Cardiac muscle cell (in vitro differentiated cells and primary cell): ENCODE results near the gene SLC24A4. TPM values are rescaled to one million over a fixed set of nuclear protein-coding genes. Genes with fewer than 3 reads are reported as not detected.

Experiments
- DNase-seq, 2 donors: peaks; one replicate each; pipeline versions ENCODE4 v3.0.0 to v3.0.0-alpha.2; 2010 to 2017; ENCODE audit warnings: low read depth in 1 of 2, low spot score in 1 of 2
- H3K27ac ChIP-seq: fragments of 200-600 bp; sonication (generic); 2 replicates; pipeline ENCODE4 v1.5.1; 2016
- H3K27me3 ChIP-seq: fragments of 200-600 bp; sonication (generic); 2 replicates; pipeline ENCODE4 v1.6.0; 2016; ENCODE audit warnings: control low read depth
- H3K36me3 ChIP-seq: fragments of 200-600 bp; sonication (generic); 2 replicates; pipeline ENCODE4 v1.5.1; 2016; ENCODE audit warnings: control low read depth
- H3K4me1 ChIP-seq: fragments of 200-600 bp; sonication (generic); 2 replicates; pipeline ENCODE4 v1.8.1; 2017; ENCODE audit warnings: low read depth, mild to moderate bottlenecking, mixed run types
- H3K4me3 ChIP-seq: fragments of 200-600 bp; sonication (generic); 2 replicates; pipeline ENCODE4 v1.5.1; 2016; ENCODE audit warnings: mild to moderate bottlenecking
- H3K9me3 ChIP-seq: fragments of 200-600 bp; sonication (generic); 2 replicates; pipeline ENCODE4 v1.5.1; 2017; ENCODE audit warnings: low read depth, mild to moderate bottlenecking, control low read depth
- polyA plus RNA-seq: library from polyadenylated mRNA; unstranded; fragments of >200 nt; fragmentation: Nextera tagmentation; extraction: Ambion mirVana; gene quantifications from 2 replicates; pipeline ENCODE4 v1.2.1, GENCODE V29; 2016
- total RNA-seq: library from RNA; depleted of rRNA; stranded (reverse); fragments of >200 nt; gene quantifications from 2 replicates; pipeline ENCODE4 v1.2.3, GENCODE V29; 2016
- TF ChIP-seq, protein P1 (sequence below): IDR thresholded peaks from 2 replicates; pipeline ENCODE4 v1.5.1; 2012; ENCODE audit warnings: low read depth, mild to moderate bottlenecking, low read length

Gene SLC24A4
- total and polyA plus RNA-seq, 2 experiments from 2014 or later, result 0.07 to 0.09 TPM

DNA sequence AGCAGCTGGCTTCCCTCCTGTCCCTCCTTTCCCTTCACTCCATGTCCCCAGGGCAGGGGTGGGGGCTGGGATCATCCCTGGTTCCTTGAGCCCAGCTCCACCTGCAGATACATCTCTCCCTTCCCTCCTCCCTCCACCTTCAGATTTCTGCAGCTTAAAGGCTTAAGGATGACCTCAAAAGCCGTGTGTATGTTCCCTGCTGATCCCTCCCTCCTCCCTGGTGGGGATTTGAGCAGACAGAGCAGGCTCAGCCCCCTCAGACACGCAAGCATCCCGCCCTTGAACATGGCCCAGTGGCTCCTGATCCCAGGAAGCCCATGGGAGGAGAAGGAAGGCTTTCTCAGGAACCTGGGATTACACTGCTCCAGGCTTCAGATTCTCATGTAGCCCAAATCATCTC lies 107.7 kb downstream of the SLC24A4 start:
- Histone ChIP-seq H3K36me3 (no peaks in the 10 kb centered on the region), H3K4me1 (no peaks in the 10 kb centered on the region), H3K4me3 (no peak overlapping the region), H3K9me3 (no peaks in the 10 kb centered on the region), H3K27me3 (no peaks in the 10 kb centered on the region), H3K27ac (no peak overlapping the region)
- TF ChIP-seq, protein P1, sequence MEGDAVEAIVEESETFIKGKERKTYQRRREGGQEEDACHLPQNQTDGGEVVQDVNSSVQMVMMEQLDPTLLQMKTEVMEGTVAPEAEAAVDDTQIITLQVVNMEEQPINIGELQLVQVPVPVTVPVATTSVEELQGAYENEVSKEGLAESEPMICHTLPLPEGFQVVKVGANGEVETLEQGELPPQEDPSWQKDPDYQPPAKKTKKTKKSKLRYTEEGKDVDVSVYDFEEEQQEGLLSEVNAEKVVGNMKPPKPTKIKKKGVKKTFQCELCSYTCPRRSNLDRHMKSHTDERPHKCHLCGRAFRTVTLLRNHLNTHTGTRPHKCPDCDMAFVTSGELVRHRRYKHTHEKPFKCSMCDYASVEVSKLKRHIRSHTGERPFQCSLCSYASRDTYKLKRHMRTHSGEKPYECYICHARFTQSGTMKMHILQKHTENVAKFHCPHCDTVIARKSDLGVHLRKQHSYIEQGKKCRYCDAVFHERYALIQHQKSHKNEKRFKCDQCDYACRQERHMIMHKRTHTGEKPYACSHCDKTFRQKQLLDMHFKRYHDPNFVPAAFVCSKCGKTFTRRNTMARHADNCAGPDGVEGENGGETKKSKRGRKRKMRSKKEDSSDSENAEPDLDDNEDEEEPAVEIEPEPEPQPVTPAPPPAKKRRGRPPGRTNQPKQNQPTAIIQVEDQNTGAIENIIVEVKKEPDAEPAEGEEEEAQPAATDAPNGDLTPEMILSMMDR, result no peak
- no peak for DNase-seq

DNA sequence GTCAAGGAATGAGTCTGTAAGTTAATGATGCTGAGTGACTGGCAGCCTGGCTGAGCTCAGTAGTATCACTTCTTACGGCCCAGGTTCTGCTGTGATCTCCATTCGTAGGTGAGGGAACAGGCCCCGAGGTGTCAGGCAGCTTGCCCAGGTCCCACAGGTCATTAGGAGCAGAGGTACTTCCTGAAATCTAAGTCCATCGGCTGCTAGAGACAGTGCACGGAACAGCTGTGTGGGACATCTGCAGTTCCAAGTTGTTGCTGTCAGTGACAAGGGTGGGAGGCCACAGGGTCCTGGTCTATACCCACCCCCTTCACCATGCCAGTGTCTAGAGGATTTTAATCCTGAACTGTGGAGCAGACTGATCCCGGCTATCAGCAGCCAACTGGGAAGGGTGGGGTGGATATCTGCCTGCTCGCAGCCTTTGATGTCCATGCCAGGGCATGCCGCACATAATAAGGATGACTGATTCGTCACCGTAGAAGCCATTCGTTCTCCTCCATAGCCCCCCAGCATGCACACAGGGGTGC lies 108.3 kb downstream of the SLC24A4 start:
- TF ChIP-seq, protein P1, result no peak
- no peaks in the 10 kb centered on the region for H3K27me3 ChIP-seq
- no peak overlapping the region for H3K4me3 ChIP-seq
- no peak overlapping the region for H3K27ac ChIP-seq
- H3K4me1 ChIP-seq, result no peaks in the 10 kb centered on the region
- DNase-seq, result no peak
- no peaks in the 10 kb centered on the region for H3K9me3 ChIP-seq
- H3K36me3 ChIP-seq, result no peaks in the 10 kb centered on the region

- DNase-seq, result no peak
- H3K9me3 ChIP-seq, result no peaks in the 10 kb centered on the region
- no peak overlapping the region for H3K4me3 ChIP-seq
- TF ChIP-seq, protein P1, result no peak
- H3K4me1 ChIP-seq, result no peaks in the 10 kb centered on the region
- no peaks in the 10 kb centered on the region for H3K36me3 ChIP-seq
- H3K27ac ChIP-seq, result no peak overlapping the region
- no peaks in the 10 kb centered on the region for H3K27me3 ChIP-seq
Observed at GRCh38 chr14:92433407-92433806, 110.4 kb downstream of the SLC24A4 start.

DNA sequence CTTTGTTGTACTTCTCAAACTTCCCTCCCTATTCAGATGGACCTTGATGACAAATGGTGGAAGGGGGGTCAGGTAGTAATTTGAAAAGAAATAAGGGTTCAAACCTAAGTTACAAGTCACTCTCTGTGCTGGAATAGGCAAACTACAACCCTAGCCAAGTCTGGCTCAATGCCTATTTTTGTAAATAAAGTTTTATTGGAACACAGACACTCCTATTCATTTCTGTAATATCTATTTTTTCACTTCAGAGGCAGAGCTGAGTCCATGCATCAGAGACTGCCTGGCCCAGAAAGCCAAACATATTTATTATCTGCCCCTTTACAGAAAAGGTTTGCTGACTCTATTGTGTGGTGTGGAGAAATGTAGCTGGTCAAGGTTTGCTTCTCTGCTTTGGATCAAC lies 112.2 kb downstream of the SLC24A4 start:
- Histone ChIP-seq H3K27ac (no peak overlapping the region), H3K27me3 (no peaks in the 10 kb centered on the region), H3K36me3 (no peaks in the 10 kb centered on the region), H3K4me3 (no peak overlapping the region), H3K9me3 (no peaks in the 10 kb centered on the region), H3K4me1 (no peaks in the 10 kb centered on the region)
- TF ChIP-seq, protein P1, result no peak
- no peak for DNase-seq

DNA sequence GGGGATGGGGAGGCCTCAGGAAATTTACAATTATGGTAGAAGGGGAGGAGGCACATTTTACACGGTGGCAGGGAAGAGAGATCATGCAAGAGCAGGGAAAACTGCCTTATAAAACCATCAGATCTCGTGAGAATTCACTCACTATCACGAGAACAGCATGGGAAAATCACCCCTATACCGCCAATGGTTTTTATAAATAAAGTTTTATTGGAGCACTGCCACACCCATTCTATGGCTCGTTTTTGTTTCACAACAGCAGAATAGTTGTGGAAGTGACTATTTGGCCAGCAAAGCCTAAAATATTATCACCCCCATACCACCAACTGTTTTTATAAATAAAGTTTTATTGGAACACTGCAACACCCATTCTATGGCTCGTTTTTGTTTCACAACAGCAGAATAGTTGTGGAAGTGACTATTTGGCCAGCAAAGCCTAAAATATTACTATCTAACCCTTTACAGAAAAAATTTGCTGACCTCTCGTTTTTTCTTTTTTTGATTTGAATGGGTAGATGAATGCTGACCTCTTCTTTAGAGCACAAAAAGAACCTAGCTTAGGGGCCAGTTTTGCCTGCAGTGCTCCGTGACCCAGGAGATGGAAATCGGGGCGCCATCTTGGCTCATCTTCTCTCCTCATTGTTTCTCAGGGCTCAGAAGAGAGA lies 113.3 kb downstream of the SLC24A4 start:
- TF ChIP-seq, protein P1, result no peak
- no peak for DNase-seq
- no peak overlapping the region for H3K4me3 ChIP-seq
- H3K36me3 ChIP-seq, result no peaks in the 10 kb centered on the region
- H3K4me1 ChIP-seq, result no peaks in the 10 kb centered on the region
- H3K9me3 ChIP-seq, result no peaks in the 10 kb centered on the region
- no peak overlapping the region for H3K27ac ChIP-seq
- no peaks in the 10 kb centered on the region for H3K27me3 ChIP-seq
